ENCODE measurements around the gene SNAP91. TPM values are rescaled to one million over a fixed set of nuclear protein-coding genes. Genes with fewer than 3 reads are reported as not detected.
"Not testable (repeated sequence)": the region's sequence is repeated elsewhere in the genome, so short reads cannot be mapped to it uniquely, and the experiment has no call there.

SNAP91 gene
- total RNA-seq, 1 experiment from 2014 or later: not detected

DNA sequence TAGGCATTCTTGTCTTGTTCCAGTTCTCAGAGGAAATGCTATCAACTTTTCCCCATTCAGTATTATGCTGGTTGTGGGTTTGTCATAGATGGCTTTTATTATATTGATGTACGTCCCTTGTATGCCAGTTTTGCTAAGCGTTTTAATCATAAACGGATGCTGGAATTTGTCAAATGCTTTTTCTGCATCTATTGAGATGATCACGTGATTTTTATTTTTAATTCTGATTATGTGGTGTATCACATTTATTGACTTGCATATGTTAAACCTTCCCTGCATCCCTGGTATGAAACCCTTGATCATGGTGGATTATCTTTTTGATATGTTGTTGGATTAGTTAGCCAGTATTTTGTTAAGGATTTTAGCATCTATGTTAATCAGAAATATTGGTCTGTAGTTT lies 79.0 kb downstream of the SNAP91 start:
- DNase-seq (ENCODE audit: low spot score): not testable (repeated sequence)

DNA sequence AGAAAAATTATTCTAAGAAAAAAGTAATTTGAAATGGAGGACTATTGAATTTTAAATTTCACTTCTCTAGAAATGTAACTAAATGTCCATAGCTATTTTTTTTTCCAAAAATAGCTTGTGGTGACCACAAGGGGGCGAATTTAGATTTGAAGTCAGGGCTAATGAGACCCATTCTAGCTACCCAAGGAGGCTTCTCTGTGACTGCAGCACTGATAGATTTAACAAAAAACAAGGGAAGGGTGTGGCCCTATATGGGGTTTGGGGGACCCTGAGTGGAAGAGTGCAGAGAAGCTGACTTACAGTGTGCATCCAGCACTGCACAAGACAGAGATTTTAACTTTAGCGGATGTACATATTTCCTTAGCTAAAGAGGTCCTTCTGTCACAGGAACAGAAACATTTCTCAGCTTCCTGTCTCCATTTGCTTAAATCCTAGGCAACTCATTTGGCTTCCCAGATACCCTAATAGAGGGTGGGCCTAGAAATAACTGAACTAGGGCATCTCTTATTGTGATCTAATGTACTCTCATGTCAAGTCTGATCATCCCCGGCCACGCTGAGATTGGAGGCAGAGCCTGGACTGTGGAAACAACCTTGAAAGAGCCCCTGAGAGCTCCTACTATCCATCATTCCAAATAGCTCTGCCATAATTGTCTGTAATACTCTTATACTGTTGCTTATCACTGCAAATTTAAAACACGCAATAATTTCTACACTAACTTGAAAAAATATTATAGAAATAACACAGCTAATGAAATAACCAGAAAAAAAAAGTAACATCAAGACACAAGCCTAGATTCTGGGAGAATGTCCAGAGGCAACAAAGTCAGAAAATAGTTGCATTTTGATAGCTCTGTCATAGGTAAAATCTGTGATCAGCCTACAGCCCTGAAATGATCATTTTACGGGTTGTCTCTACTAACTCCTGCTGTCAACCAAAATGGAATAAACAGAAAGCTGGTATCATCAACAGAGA lies 93.6 kb downstream of the SNAP91 start:
- peak; percentile 45 for DNase-seq (ENCODE audit: low spot score)

- no peak for DNase-seq (ENCODE audit: low spot score)
Observed at GRCh38 chr6:83613378-83613777, 95.5 kb downstream of the SNAP91 start.

DNA sequence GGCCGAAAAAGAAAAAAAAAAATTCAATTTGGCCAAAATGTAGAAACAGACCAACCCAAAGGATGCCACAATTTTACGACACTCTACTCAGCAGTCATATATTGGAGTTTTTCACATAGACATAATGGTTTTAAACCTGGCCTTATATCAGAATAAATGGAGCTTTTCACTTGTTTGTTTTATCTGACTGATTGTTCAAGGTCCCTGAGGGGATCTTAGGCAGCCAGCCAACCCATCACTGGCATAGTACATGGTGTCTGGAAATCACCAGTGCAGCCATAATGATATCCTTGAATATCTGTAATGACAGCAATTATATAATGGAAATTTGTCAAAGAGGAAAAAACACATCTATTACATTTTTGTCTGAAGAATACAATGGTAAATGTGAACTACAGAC lies 99.7 kb downstream of the SNAP91 start:
- DNase-seq (ENCODE audit: low spot score): no peak

DNA sequence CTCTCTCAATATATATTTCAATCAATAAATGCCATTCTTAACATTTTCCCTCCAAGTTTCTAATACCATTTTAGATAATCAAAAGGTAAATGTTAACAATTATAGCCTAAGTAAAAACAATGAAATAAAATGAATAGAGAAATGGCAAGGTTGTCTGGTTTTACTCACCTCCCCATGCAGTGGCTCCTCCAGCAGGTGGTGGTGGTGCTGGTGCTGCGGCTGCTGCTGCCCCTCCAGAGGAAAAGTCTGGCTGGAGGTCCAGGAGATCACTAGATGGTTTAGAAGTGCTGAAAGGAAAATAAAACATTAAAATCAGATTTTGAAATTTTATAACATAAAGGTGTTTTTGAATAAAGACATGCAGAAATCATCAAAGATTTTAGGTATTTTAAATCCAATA lies 103.4 kb downstream of the SNAP91 start:
- DNase-seq (ENCODE audit: low spot score): no peak

DNA sequence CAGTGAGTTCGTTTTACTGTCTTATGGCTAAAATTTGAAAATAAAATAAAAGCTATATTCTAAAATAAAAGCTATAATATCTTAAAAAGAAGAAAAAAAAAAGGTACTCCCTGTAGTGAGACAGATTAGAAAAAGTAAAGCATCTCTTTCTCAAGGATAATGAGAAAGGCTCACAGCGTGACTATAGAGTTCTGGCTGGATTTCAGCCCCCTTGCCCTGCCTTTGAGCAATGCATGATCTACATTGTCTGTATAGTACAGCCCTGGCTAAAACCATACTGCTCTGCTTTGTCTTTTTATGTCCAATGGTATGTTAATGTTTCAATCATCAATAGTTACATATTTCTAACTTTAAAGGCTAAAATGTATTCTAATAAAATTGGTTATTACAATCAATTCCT lies 105.3 kb downstream of the SNAP91 start:
- no peak for DNase-seq (ENCODE audit: low spot score)

- DNase-seq (ENCODE audit: low spot score): no peak
Observed at GRCh38 chr6:83601119-83601518, 107.8 kb downstream of the SNAP91 start.

DNA sequence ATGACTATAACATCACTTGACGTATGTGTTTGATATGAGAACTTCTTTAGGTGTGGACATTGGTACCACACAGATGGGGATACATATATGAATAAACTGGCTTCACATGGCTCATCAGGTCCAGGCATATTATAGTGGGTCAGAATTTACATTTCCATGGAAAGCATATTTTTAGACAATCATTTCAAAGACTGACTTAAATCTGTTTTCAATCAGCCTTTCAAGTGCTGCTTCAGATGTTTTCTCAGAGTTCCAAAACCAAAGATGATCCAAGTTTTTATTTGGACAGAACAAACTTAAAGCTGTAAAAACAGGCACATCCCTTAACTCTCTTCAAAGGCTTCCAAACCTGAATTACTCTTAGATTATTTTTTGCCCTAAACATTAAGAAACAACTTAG lies 108.4 kb downstream of the SNAP91 start:
- no peak for DNase-seq (ENCODE audit: low spot score)

DNA sequence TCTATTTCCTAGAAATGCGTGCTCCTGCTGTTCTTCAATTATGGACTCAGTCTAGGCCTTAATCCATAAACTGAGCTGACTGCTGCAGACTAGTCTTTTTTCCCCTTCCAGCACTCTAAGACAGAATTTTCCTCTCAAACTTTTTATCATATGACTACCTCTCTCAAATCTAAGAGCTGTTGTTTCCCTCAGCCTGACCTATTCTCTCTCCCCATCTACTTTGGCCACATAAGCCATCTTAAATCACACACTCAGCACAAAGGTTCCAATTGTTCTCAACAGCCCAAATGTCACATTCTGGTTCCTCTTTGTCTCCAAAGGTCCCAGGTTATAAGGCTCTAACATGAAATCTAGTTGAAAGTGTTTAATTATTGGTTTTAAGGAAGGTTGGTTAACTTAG lies 111.4 kb downstream of the SNAP91 start:
- DNase-seq (ENCODE audit: low spot score): no peak

DNA sequence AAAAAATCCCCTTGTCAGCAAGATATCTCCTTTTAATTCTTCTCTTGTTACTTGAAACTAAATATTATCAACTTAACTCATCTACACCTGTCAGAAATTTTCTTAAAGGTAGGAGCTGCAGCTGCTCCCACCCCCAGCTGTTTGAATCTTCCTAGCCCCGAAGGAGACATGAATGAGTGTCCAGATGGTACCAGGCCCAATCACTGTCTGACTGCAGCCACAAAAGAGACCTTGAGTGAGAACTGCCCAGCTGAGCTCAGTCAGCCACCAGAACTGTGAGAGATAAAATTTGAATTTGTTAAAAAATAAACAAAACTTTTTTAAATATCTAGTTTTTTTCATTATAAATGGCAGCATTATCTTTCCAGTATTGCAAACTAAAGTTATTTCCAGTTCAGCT lies 111.8 kb downstream of the SNAP91 start:
- DNase-seq (ENCODE audit: low spot score): no peak

- DNase-seq (ENCODE audit: low spot score): no peak
Observed at GRCh38 chr6:83594941-83595340, 114.0 kb downstream of the SNAP91 start.

DNA sequence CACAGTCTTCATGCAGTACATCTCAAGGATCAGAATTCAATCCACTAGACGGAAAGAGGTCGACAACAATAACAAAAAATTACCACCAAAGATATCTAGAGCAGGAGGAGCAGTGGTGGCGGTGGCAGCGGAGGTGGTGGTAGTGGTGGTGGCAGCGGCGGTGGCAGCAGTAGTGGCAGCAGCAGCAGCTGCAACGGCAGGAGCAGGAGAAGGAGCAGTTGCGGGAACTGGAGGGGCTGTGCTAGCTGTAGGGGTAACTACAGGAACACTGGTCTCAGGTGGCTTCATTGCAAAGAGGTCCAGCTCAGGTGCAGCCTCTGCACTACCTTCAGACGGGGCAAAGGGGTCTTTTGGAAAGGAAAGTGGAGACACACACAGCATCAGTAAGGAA lies 115.5 kb downstream of the SNAP91 start:
- DNase-seq (ENCODE audit: low spot score): no peak

GRCh38 chr6:83592770-83593394 lies 116.0 kb downstream of the SNAP91 start:
- DNase-seq (ENCODE audit: low spot score): peak; percentile 20

- no peak for DNase-seq (ENCODE audit: low spot score)
Observed at GRCh38 chr6:83590416-83590815, 118.5 kb downstream of the SNAP91 start.

GRCh38 chr6:83589076-83589475 lies 119.8 kb downstream of the SNAP91 start:
- DNase-seq (ENCODE audit: low spot score): no peak

- no peak for DNase-seq (ENCODE audit: low spot score)
Observed at GRCh38 chr6:83578057-83578456, 130.8 kb downstream of the SNAP91 start.

DNA sequence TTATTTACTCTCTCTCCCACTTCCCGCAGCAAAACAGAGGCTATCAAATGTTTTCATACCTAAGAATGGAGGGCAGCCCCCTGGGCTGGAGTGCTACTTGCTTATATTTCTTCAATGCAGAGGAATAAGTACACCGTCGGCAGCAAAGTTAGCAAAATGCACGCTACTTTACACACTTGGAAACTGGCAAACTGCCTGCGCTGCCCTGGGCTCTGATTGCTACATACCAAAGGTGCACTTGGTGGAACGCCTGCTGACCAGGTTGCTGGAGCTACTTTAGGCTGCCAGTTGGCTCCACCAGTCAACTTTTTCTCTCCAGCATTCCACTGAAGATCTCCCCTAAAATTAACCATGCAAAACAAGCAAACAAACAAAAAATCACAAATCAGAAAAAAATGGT lies 134.1 kb downstream of the SNAP91 start:
- DNase-seq (ENCODE audit: low spot score): no peak

GRCh38 chr6:83571663-83572185 lies 137.2 kb downstream of the SNAP91 start:
- DNase-seq (ENCODE audit: low spot score): not testable (repeated sequence)

DNA sequence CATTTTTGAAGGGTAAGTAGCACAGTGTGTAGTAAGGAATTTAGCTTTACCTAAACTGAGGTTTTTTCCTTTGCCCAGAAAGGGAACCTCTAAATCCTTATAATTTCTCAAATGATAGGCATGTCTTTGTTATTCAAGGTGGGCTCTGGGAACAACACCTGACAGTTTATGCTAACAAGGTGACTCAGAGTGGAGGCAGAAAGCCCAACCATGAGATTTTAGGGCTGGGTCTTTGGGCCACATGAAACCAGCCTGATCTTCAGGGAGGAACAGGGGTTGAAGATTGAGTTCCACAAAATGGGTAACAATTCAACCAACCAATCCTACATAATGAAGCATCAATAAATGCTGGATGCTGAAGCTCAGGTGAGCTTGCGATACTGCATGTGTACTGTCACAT lies 149.9 kb downstream of the SNAP91 start:
- DNase-seq (ENCODE audit: low spot score): no peak

DNA sequence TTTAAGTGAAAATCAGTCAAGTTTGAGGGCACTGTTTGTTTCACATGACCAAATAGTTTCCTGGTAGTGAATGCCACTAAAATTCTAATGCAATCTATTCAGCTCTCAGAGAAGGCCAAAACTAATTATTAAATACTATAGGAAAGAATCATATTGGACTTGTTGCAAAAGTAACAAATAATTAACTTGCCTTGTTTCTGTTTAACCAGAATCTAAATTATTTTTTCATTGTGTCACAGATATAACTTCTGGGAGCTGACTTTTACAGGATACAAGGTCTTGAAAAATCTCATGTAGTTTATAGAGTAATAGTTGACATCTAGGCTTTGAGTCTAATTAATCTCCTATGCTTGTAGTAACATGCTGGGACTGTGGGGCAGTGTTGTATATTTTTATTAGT lies 152.0 kb downstream of the SNAP91 start:
- DNase-seq (ENCODE audit: low spot score): no peak

GRCh38 chr6:83551748-83552147 lies 157.2 kb downstream of the SNAP91 start:
- DNase-seq (ENCODE audit: low spot score): not testable (repeated sequence)

DNA sequence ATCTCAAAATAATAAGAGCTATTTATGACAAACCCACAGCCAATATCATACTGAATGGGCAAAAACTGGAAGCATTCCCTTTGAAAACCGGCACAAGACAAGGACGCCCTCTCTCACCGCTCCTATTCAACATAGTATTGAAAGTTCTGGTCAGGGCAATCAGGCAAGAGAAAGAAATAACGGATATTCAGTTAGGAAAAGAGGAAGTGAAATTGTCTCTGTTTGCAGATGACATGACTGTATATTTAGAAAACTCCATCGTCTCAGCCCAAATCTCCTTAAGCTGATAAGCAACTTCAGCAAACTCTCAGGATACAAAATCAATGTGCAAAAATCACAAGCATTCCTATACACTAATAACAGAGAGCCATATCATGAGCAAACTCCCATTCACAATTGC lies 158.4 kb downstream of the SNAP91 start:
- not testable (repeated sequence) for DNase-seq (ENCODE audit: low spot score)

- DNase-seq (ENCODE audit: low spot score): peak; percentile 26
Observed at GRCh38 chr6:83546636-83547035, 162.3 kb downstream of the SNAP91 start.

Measured in HT-29 (cell line).